PC-9 (cell line): ENCODE data around the gene ADAMTSL3. TPM values are rescaled to one million over a fixed set of nuclear protein-coding genes. Genes with fewer than 3 reads are reported as not detected.

ENCODE experiments used
- BruUV-seq: library from RNA; stranded (reverse); fragments of 400-500 nt; replicated peaks from 2 replicates; lab custom pipeline; 2021; lab: Mats Ljungman, UMichigan
- CTCF ChIA-PET: fragments of 300-600 bp; sonication (Branson Sonifier 250); formaldehyde crosslinking; loops from one replicate; lab custom pipeline; 2022; ENCODE audit warnings: antibody characterized with exemption; lab: Charles Lee
- POLR2A ChIA-PET: fragments of 300-600 bp; sonication (Branson Sonifier 250); formaldehyde crosslinking; loops from one replicate; lab custom pipeline; 2022; ENCODE audit warnings: antibody characterized with exemption; ENCODE audit not compliant: unreplicated experiment; lab: Charles Lee
- DNase-seq, 2 experiments: peaks; one replicate each; pipeline versions ENCODE4 v3.0.0 to v3.0.0-alpha.2; 2015 to 2022; ENCODE audit warnings: mixed read lengths in 1 of 2
- H2AFZ ChIP-seq: fragments of 200-600 bp; sonication (generic); 2 replicates; pipeline ENCODE4 v1.8.1; 2017; ENCODE audit warnings: antibody characterized with exemption
- H3F3A ChIP-seq: fragments of 200-600 bp; sonication (generic); 2 replicates; pipeline ENCODE4 v1.8.1; 2017; ENCODE audit warnings: antibody characterized with exemption, mild to moderate bottlenecking, low read depth; ENCODE audit not compliant: insufficient read depth
- H3K27ac ChIP-seq: fragments of 200-600 bp; sonication (generic); 2 replicates; pipeline ENCODE4 v1.6.1; 2016; ENCODE audit warnings: mixed run types
- H3K27me3 ChIP-seq: fragments of 200-600 bp; sonication (generic); 2 replicates; pipeline ENCODE4 v1.6.1; 2016; ENCODE audit warnings: low read depth, mixed run types; ENCODE audit not compliant: insufficient read depth
- H3K36me3 ChIP-seq: fragments of 200-600 bp; sonication (generic); 2 replicates; pipeline ENCODE4 v1.6.1; 2016; ENCODE audit warnings: low read depth, mixed run types
- H3K4me1 ChIP-seq: fragments of 200-600 bp; sonication (generic); replicated peaks from 2 replicates; pipeline ENCODE4 v1.6.1; 2016; ENCODE audit warnings: mixed run types; ENCODE audit not compliant: insufficient read depth
- H3K4me2 ChIP-seq: fragments of 200-600 bp; sonication (generic); 2 replicates; pipeline ENCODE4 v1.6.1; 2017; ENCODE audit warnings: mixed run types
- H3K4me3 ChIP-seq: fragments of 200-600 bp; sonication (generic); 2 replicates; pipeline ENCODE4 v1.6.1; 2016; ENCODE audit warnings: mixed run types
- H3K79me2 ChIP-seq: fragments of 200-600 bp; sonication (generic); 2 replicates; pipeline ENCODE4 v1.6.1; 2017; ENCODE audit warnings: low read depth, mixed run types
- H3K9me2 ChIP-seq: fragments of 200-600 bp; sonication (generic); 2 replicates; pipeline ENCODE4 v1.8.1; 2017; ENCODE audit warnings: mild to moderate bottlenecking; ENCODE audit not compliant: insufficient read depth
- H3K9me3 ChIP-seq: fragments of 200-600 bp; sonication (generic); 2 replicates; pipeline ENCODE4 v1.8.1; 2016; ENCODE audit warnings: low read depth; ENCODE audit not compliant: insufficient read depth
- H4K20me1 ChIP-seq: fragments of 200-600 bp; sonication (generic); 2 replicates; pipeline ENCODE4 v1.8.1; 2017; ENCODE audit not compliant: insufficient read depth
- EZH2 ChIP-seq: fragments of 200-600 bp; sonication (generic); IDR thresholded peaks from 2 replicates; pipeline ENCODE4 v1.8.0; 2017; ENCODE audit warnings: antibody characterized with exemption, low read depth
- intact Hi-C: fragments of 100-400 bp; cut with micrococcal nuclease; formaldehyde crosslinking; loops from one replicate; pipeline ENCODE4 v1.10.0; 2022; ENCODE audit not compliant: unreplicated experiment
- total RNA-seq: library from RNA; stranded (reverse); gene quantifications from 2 replicates; pipeline ENCODE4 v1.2.3, GENCODE V29; 2021
- TF ChIP-seq, protein P1 (sequence below): fragments of 200-600 bp; sonication (generic); conservative IDR thresholded peaks from 2 replicates; pipeline ENCODE4 v1.6.1; 2017; ENCODE audit warnings: mixed run types, antibody characterized with exemption, mild to moderate bottlenecking, moderate library complexity

The ADAMTSL3 gene
- total RNA-seq, 1 experiment from 2014 or later = 5.0 TPM

DNA sequence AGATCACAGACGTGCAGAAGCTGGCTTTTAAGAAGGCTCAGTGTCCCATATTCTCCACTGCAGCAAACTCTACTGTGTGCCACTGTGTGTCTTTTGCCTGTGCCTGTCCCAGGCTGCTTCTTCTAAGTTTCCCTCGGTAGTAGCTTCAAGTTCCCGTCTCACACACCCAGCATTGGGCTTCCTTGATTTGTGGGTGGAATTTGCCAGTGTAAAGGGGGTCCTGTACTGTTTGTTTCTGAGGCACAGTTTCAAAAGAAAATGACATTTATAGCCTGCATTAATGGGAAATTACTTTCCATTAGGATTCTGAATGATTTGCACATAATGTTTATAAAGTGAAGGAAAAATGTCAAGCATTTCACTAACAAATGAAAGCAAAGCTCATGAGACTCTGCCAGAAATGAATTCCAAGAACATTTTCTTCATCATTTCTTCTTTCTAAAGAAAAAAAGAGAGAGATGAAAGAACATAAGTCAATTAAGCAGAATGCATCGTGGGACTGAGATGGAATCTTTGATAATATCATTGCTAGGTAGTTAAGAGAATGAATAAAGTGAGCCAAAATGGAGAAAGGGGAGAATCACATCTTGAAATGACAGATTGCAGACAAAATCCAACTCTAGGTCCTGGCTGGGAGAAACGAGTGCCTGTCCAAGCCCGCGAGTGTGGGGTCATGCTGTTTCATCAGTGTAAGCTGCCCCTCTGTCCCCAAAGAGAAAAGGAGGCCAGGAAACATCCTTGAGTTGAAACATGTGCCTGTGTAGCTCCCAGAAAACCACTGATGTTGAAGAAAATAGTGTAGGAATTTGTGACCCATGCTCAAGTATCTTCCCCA lies 48.6 kb upstream of the ADAMTSL3 start:
- CTCF ChIA-PET = no interaction called here
- no peak overlapping the region for H3K4me3 ChIP-seq
- intact Hi-C loops = no loop called here
- no peaks in the 10 kb centered on the region for H4K20me1 ChIP-seq
- H3K4me1 ChIP-seq = no peaks in the 10 kb centered on the region
- H3K27me3 ChIP-seq = no peaks in the 10 kb centered on the region
- H2AFZ ChIP-seq = no peak overlapping the region
- H3K36me3 ChIP-seq = no peaks in the 10 kb centered on the region
- BruUV-seq = no TSS peak
- POLR2A ChIA-PET = no interaction called here
- no peaks in the 10 kb centered on the region for H3K9me2 ChIP-seq
- no peak for DNase-seq
- no peaks in the 10 kb centered on the region for H3K9me3 ChIP-seq
- no peaks in the 10 kb centered on the region for H3K79me2 ChIP-seq
- H3F3A ChIP-seq = no peaks in the 10 kb centered on the region
- no peak overlapping the region for H3K4me2 ChIP-seq
- no peak overlapping the region for H3K27ac ChIP-seq
- TF ChIP-seq, protein P1, sequence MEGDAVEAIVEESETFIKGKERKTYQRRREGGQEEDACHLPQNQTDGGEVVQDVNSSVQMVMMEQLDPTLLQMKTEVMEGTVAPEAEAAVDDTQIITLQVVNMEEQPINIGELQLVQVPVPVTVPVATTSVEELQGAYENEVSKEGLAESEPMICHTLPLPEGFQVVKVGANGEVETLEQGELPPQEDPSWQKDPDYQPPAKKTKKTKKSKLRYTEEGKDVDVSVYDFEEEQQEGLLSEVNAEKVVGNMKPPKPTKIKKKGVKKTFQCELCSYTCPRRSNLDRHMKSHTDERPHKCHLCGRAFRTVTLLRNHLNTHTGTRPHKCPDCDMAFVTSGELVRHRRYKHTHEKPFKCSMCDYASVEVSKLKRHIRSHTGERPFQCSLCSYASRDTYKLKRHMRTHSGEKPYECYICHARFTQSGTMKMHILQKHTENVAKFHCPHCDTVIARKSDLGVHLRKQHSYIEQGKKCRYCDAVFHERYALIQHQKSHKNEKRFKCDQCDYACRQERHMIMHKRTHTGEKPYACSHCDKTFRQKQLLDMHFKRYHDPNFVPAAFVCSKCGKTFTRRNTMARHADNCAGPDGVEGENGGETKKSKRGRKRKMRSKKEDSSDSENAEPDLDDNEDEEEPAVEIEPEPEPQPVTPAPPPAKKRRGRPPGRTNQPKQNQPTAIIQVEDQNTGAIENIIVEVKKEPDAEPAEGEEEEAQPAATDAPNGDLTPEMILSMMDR = no peak
- TF ChIP-seq EZH2 = no peak

DNA sequence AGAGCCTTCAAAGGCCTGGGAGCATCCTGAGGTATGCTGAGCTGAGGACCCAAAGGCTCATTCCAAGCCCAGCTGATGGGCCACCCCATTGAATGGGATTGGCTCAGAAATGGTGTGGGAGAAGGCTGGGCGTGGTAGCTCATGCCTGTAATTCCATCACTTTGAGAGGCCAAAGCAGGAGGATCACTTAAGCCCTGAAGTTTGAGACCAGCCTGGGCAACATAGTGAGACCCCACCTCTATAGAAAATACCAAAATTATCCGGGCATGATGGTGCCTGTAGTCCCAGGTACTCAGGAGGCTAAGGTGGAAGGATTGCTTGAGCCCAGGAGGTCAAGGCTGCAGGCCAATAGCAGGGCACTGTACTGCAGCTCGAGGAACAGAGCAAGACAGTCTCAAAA lies 43.8 kb upstream of the ADAMTSL3 start:
- H3K9me2 ChIP-seq = no peaks in the 10 kb centered on the region
- DNase-seq = no peak
- no peaks in the 10 kb centered on the region for H3F3A ChIP-seq
- no peaks in the 10 kb centered on the region for H3K4me1 ChIP-seq
- no peaks in the 10 kb centered on the region for H3K36me3 ChIP-seq
- no TSS peak for BruUV-seq
- CTCF ChIA-PET = no interaction called here
- no peak overlapping the region for H3K4me2 ChIP-seq
- H3K27ac ChIP-seq = no peak overlapping the region
- H3K27me3 ChIP-seq = no peaks in the 10 kb centered on the region
- H3K9me3 ChIP-seq = no peaks in the 10 kb centered on the region
- no peak overlapping the region for H3K4me3 ChIP-seq
- intact Hi-C loops = no loop called here
- TF ChIP-seq, protein P1 = no peak
- no peak for TF ChIP-seq EZH2
- POLR2A ChIA-PET = no interaction called here
- no peaks in the 10 kb centered on the region for H3K79me2 ChIP-seq
- no peaks in the 10 kb centered on the region for H4K20me1 ChIP-seq
- no peak overlapping the region for H2AFZ ChIP-seq

DNA sequence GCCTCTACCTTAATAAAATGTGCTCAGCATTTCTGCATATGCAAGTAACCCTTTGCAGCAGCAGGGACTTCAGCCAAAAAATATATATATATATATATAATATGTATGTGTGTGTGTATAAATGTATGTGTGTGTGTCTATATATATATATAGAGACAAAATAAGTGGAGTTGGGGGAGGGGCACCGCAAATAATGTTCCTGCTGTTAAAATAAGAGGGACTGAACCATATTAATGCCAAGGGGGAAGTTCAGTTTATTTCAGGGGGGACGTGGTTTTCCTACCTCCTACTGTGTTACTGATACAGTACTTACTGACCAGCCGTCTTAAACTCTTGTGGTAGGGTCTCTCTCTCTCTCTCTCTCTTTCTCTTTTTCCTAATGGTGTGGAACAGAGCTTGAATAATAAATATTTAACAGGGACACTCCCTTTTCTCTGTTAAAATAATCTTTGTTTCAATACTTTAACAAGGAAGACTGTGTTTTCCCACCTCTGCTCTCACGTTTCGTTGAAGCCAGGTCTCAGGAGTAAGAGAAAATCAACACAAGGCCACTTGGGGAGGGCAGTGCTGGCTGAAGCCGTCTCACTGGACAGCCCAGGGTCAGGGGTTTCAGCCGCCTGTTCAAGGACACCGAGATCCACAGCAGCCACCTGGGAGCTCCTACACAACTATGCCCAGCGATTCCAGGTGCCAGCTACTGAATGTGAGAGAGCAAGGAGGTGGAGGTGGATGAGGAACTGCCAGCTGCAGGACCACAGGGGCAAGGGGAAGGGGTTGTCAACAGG lies 42.8 kb upstream of the ADAMTSL3 start:
- Histone ChIP-seq H3K4me2 (no peak overlapping the region), H3K4me1 (no peaks in the 10 kb centered on the region), H3K27me3 (no peaks in the 10 kb centered on the region), H3F3A (no peaks in the 10 kb centered on the region), H3K4me3 (no peak overlapping the region), H3K9me2 (no peaks in the 10 kb centered on the region), H3K79me2 (no peaks in the 10 kb centered on the region), H3K9me3 (no peaks in the 10 kb centered on the region), H4K20me1 (no peaks in the 10 kb centered on the region), H2AFZ (no peak overlapping the region), H3K27ac (no peak overlapping the region), H3K36me3 (no peaks in the 10 kb centered on the region)
- TF ChIP-seq EZH2 = no peak
- TF ChIP-seq, protein P1 = no peak
- no peak for DNase-seq
- intact Hi-C loops = no loop called here
- BruUV-seq = no TSS peak
- POLR2A ChIA-PET = no interaction called here
- CTCF ChIA-PET = no interaction called here
